ENCODE data around the gene ERI2. TPM values are rescaled to one million over a fixed set of nuclear protein-coding genes. Genes with fewer than 3 reads are reported as not detected.
"Not testable (repeated sequence)": the region's sequence is repeated elsewhere in the genome, so short reads cannot be mapped to it uniquely, and the experiment has no call there.

Gene ERI2
- total RNA-seq, 1 donor from 2014 or later, result 13.9 TPM

GRCh38 chr16:20773679-20774078, 32.6 kb downstream of the ERI2 start:
- no peaks in the 10 kb centered on the region for H3K4me1 Mint-ChIP-seq (ENCODE audit: low read depth)
- intact Hi-C loops (cut with micrococcal nuclease), result no loop called here
- H3K4me3 Mint-ChIP-seq, result no peak overlapping the region
- H3K27me3 Mint-ChIP-seq (ENCODE audit: insufficient read depth), result no peaks in the 10 kb centered on the region
- no peaks in the 10 kb centered on the region for H3K36me3 Mint-ChIP-seq (ENCODE audit: low read depth)
- no peak for DNase-seq (ENCODE audit: low spot score)
- no peak overlapping the region for H3K27ac Mint-ChIP-seq
- no peaks in the 10 kb centered on the region for H3K9me3 Mint-ChIP-seq

- Mint-ChIP-seq H3K27me3 (ENCODE audit: insufficient read depth) (no peaks in the 10 kb centered on the region), H3K9me3 (no peaks in the 10 kb centered on the region), H3K27ac (no peak overlapping the region), H3K36me3 (ENCODE audit: low read depth) (no peaks in the 10 kb centered on the region), H3K4me3 (no peak overlapping the region), H3K4me1 (ENCODE audit: low read depth) (peaks cover 4% of the 10 kb centered on the region)
- no peak for DNase-seq (ENCODE audit: low spot score)
- intact Hi-C loops (cut with micrococcal nuclease), result no loop called here
These were observed 37.5 kb downstream of the ERI2 start for GRCh38 chr16:20768818-20769217.

DNA sequence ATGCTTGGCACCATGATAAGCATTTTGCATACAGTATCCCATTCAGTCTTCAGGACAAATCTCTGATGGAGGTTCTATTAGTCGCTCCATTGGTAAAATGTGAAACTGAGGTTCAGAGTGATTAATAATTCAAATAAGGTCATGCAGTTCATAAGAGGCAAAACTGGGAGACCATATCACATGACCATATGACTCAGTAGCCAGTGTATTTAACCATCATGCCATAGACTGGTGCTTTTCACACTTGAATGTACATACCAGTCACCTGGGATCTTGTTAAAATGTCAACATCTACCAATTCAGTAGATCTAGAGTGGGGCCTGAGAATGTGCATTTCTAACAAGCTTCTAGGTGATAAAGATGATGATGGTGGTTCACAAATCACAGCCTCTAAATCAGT, 38.2 kb downstream of the ERI2 start:
- intact Hi-C loops (cut with micrococcal nuclease), result no loop called here
- Mint-ChIP-seq H3K27me3 (ENCODE audit: insufficient read depth) (no peaks in the 10 kb centered on the region), H3K36me3 (ENCODE audit: low read depth) (peaks cover under 1% of the 10 kb centered on the region), H3K4me3 (no peak overlapping the region), H3K27ac (no peak overlapping the region), H3K9me3 (no peaks in the 10 kb centered on the region), H3K4me1 (ENCODE audit: low read depth) (peaks cover 11% of the 10 kb centered on the region)
- no peak for DNase-seq (ENCODE audit: low spot score)

DNA sequence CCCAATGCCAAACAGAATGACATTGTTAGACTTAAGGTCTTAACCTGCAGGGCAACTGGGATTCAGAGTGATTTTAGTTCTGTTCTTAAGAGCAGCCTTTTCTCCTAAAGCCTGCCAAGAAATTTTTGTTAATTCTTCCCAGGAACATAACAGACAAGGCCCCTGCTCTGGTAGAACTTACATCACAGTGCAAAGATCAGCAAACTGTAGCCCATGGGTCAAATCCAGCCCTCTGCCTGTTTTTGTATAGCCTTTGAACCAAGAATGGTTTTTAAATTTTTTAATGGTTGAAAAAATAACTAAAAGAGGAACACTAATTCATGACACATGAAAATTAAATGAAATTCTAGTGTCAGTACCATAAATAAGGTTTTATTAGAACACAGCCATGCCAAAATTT, 38.7 kb downstream of the ERI2 start:
- no peaks in the 10 kb centered on the region for H3K27me3 Mint-ChIP-seq (ENCODE audit: insufficient read depth)
- H3K27ac Mint-ChIP-seq, result no peak overlapping the region
- H3K9me3 Mint-ChIP-seq, result peaks cover 4% of the 10 kb centered on the region
- H3K36me3 Mint-ChIP-seq (ENCODE audit: low read depth), result peaks cover 2% of the 10 kb centered on the region
- peaks cover 16% of the 10 kb centered on the region for H3K4me1 Mint-ChIP-seq (ENCODE audit: low read depth)
- no peak for DNase-seq (ENCODE audit: low spot score)
- intact Hi-C loops (cut with micrococcal nuclease), result no loop called here
- no peak overlapping the region for H3K4me3 Mint-ChIP-seq

- peaks cover 3% of the 10 kb centered on the region for H3K27me3 Mint-ChIP-seq (ENCODE audit: insufficient read depth)
- peaks cover 16% of the 10 kb centered on the region for H3K4me1 Mint-ChIP-seq (ENCODE audit: low read depth)
- intact Hi-C loops (cut with micrococcal nuclease), result no loop called here
These were observed 40.0 kb downstream of the ERI2 start for GRCh38 chr16:20766294-20766693.

GRCh38 chr16:20765732-20766131, 40.5 kb downstream of the ERI2 start:
- intact Hi-C loops (cut with micrococcal nuclease), result no loop called here
- H3K27ac Mint-ChIP-seq, result no peak overlapping the region
- peaks cover 17% of the 10 kb centered on the region for H3K9me3 Mint-ChIP-seq
- peaks cover 6% of the 10 kb centered on the region for H3K36me3 Mint-ChIP-seq (ENCODE audit: low read depth)
- peaks cover 3% of the 10 kb centered on the region for H3K27me3 Mint-ChIP-seq (ENCODE audit: insufficient read depth)
- H3K4me3 Mint-ChIP-seq, result no peak overlapping the region
- H3K4me1 Mint-ChIP-seq (ENCODE audit: low read depth), result peaks cover 16% of the 10 kb centered on the region
- DNase-seq (ENCODE audit: low spot score), result no peak

More at GRCh38 chr16:20766294-20766693, 40.0 kb downstream of the ERI2 start:
- DNase-seq (ENCODE audit: low spot score), result no peak
- H3K27ac Mint-ChIP-seq, result no peak overlapping the region
- H3K4me3 Mint-ChIP-seq, result no peak overlapping the region
- H3K9me3 Mint-ChIP-seq, result peaks cover 15% of the 10 kb centered on the region
- peaks cover 6% of the 10 kb centered on the region for H3K36me3 Mint-ChIP-seq (ENCODE audit: low read depth)

DNA sequence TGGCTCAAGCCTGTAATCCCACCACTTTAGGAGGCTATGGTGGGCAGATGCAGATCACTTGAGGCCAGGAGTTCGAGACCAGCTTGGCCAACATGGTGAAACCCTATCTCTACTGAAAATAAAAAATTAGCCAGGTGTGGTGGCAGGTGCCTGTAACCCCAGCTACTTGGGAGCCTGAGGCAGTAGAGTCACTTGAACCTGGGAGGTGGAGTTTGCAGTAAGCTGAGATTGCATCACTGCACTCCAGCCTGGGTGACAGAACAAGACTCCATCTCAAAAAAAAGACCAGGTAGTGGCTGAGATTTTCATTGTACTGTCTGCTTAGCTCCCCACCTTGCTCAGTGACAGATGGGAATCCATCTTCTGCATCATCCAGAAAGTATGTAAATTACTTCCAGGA, 41.8 kb downstream of the ERI2 start:
- H3K4me3 Mint-ChIP-seq; H3K36me3 Mint-ChIP-seq (ENCODE audit: low read depth); intact Hi-C loops (cut with micrococcal nuclease); DNase-seq (ENCODE audit: low spot score); H3K27ac Mint-ChIP-seq; H3K27me3 Mint-ChIP-seq (ENCODE audit: insufficient read depth): not testable (repeated sequence)
- Mint-ChIP-seq H3K9me3 (peaks cover 26% of the 10 kb centered on the region), H3K4me1 (ENCODE audit: low read depth) (peaks cover 16% of the 10 kb centered on the region)

DNA sequence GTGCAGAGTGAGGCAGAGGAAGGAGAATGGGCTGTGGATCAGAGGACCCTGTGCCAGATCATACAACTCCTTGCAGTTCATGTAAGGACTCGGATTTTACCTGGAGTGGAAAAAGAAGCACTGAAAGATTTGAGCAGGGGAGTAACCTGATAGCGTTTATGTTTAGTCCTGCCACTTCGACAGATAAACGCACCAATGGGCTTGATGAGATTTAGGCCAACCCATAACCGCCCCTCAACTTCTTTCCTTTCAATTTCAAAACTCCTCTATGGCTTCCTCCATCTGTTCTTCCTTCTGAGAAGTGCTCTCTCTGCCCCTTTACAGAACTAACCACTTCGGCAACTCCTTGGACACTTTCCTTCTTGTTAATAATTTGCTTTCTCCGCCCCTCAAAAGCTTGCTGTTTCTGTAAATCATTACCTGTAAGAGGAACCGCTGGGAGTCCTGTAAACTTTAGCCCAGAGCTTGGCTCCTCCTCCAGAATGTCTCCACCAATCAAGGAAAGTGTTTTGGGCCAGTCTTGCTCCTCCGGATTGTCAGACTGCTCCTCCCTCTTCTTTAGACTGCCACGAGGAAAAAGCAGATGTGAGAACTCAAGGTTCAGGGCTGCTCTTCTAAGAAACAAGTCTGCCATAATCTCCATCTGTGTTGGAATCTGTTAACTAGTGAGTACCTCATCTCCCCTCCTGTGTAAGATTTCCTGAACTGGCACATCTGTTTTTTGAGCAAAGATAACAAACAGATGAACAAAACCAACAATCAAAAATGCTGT, 42.6 kb downstream of the ERI2 start, which contains the start of gene ACSM3:
TSS of gene ACSM3 (plus strand) at position 554 of the 772 bp plus-strand sequence. CDS start 6,021 bp downstream, outside the sequence.
- H3K36me3 Mint-ChIP-seq (ENCODE audit: low read depth), result peaks cover 6% of the 10 kb centered on the region
- H3K9me3 Mint-ChIP-seq, result peaks cover 26% of the 10 kb centered on the region
- peak within 1 kb of the TSS; percentile 61 for H3K27ac Mint-ChIP-seq
- H3K4me3 Mint-ChIP-seq, result peak within 1 kb of the TSS; percentile 84
- peaks cover 16% of the 10 kb centered on the region for H3K4me1 Mint-ChIP-seq (ENCODE audit: low read depth)
- peaks cover 3% of the 10 kb centered on the region for H3K27me3 Mint-ChIP-seq (ENCODE audit: insufficient read depth)
- intact Hi-C loops (cut with micrococcal nuclease), result loop anchor here (1.0 kb wide), 1 partner anchor 22 kb away; the partner anchor contains the start of gene THUMPD1
- peak; percentile 64 for DNase-seq (ENCODE audit: low spot score)

- Mint-ChIP-seq H3K27me3 (ENCODE audit: insufficient read depth) (peaks cover 3% of the 10 kb centered on the region), H3K4me1 (ENCODE audit: low read depth) (peaks cover 16% of the 10 kb centered on the region), H3K9me3 (peaks cover 26% of the 10 kb centered on the region), H3K27ac (no peak overlapping the region), H3K36me3 (ENCODE audit: low read depth) (peaks cover 6% of the 10 kb centered on the region), H3K4me3 (peak overlapping the region; percentile 84)
- DNase-seq (ENCODE audit: low spot score), result no peak
- intact Hi-C loops (cut with micrococcal nuclease), result loop anchor here (1.0 kb wide), 1 partner anchor 21 kb away; the partner anchor contains the start of gene THUMPD1
These were observed 43.7 kb downstream of the ERI2 start for GRCh38 chr16:20762404-20763123.

DNA sequence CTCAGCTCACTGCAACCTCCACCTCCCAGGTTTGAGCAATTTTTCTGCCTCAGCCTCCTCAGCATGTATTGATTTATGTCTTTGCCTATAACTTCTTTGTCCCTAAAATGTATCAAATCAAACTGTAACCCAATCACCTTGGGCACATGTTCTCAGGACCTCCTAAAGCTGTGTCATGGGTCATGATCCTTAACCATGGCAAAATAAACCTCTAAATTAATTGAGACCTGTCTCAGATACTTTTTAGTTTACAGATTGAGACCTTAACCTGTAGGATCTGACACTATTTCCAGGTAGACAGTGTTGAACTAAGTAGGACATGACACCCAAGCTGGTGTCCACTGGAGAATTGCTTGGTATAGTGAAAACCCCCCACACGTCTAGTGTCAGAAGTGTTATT, 45.1 kb downstream of the ERI2 start:
- peaks cover 26% of the 10 kb centered on the region for H3K9me3 Mint-ChIP-seq
- peaks cover 6% of the 10 kb centered on the region for H3K36me3 Mint-ChIP-seq (ENCODE audit: low read depth)
- DNase-seq (ENCODE audit: low spot score), result no peak
- intact Hi-C loops (cut with micrococcal nuclease), result no loop called here
- no peak overlapping the region for H3K27ac Mint-ChIP-seq
- peaks cover 16% of the 10 kb centered on the region for H3K4me1 Mint-ChIP-seq (ENCODE audit: low read depth)
- H3K4me3 Mint-ChIP-seq, result no peak overlapping the region
- H3K27me3 Mint-ChIP-seq (ENCODE audit: insufficient read depth), result peaks cover 3% of the 10 kb centered on the region

DNA sequence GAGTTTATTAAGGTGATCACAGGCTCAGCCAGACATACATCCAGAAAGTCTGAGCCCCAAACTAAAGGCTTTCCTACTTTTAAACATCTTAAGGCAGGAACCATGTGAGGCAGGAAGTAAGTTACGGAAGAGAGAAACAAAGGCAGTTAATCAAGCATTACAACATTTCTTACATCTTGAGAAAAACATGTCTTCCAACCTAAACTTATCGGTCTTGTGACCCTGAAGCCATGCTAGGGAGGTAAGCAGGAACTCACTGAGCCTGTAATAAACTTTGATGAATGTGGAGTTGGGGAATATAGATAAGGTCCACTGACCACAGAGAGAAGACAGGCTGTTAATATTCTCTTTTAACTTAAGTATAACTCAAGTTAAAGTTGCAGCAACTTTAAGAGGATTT, 45.9 kb downstream of the ERI2 start:
- H3K9me3 Mint-ChIP-seq, result peaks cover 26% of the 10 kb centered on the region
- intact Hi-C loops (cut with micrococcal nuclease), result no loop called here

DNA sequence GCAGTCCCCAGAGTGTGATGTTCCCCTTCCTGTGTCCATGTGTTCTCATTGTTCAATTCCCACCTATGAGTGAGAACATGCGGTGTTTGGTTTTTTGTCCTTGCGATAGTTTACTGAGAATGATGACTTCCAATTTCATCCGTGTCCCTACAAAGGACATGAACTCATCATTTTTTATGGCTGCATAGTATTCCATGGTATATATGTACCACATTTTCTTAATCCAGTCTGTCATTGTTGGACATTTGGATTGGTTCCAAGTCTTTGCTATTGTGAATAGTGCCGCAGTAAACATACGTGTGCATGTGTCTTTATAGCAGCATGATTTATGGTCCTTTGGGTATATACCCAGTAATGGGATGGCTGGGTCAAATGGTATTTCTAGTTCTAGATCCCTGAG, 50.5 kb downstream of the ERI2 start:
- H3K27me3 Mint-ChIP-seq (ENCODE audit: insufficient read depth), result peaks cover 13% of the 10 kb centered on the region
- H3K4me3 Mint-ChIP-seq; intact Hi-C loops (cut with micrococcal nuclease): not testable (repeated sequence)

More for the DNA sequence above, 45.9 kb downstream of the ERI2 start:
- Mint-ChIP-seq H3K27ac (no peak overlapping the region), H3K4me3 (no peak overlapping the region), H3K27me3 (ENCODE audit: insufficient read depth) (peaks cover 3% of the 10 kb centered on the region), H3K36me3 (ENCODE audit: low read depth) (peaks cover 6% of the 10 kb centered on the region), H3K4me1 (ENCODE audit: low read depth) (peaks cover 16% of the 10 kb centered on the region)
- DNase-seq (ENCODE audit: low spot score), result no peak

DNA sequence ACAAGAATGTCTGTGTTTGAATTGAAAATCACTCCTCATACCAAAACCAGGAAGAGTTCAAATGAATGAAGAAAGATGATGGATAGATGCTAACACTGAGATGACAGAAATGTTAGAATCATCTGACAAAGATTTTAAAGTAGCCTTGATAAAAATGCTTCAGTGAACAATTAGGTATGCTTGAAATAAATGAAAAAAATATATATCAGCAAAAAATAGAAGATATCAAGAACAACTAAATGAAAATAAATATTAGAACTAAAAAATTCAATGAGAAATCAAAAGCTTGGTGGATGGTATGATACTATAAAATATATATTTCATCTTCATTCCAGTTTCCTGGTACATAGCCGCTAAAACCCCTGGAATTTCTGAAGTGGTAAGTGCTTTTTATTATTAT, 51.0 kb downstream of the ERI2 start:
- DNase-seq (ENCODE audit: low spot score), result no peak
- H3K4me1 Mint-ChIP-seq (ENCODE audit: low read depth), result no peaks in the 10 kb centered on the region
- H3K9me3 Mint-ChIP-seq, result peaks cover 7% of the 10 kb centered on the region
- H3K36me3 Mint-ChIP-seq (ENCODE audit: low read depth), result no peaks in the 10 kb centered on the region
- H3K4me3 Mint-ChIP-seq, result no peak overlapping the region
- intact Hi-C loops (cut with micrococcal nuclease), result no loop called here
- H3K27me3 Mint-ChIP-seq (ENCODE audit: insufficient read depth), result peaks cover 13% of the 10 kb centered on the region
- H3K27ac Mint-ChIP-seq, result no peak overlapping the region

More for the DNA sequence above, 50.5 kb downstream of the ERI2 start:
- not testable (repeated sequence) for H3K27ac Mint-ChIP-seq; H3K4me1 Mint-ChIP-seq (ENCODE audit: low read depth); DNase-seq (ENCODE audit: low spot score); H3K9me3 Mint-ChIP-seq; H3K36me3 Mint-ChIP-seq (ENCODE audit: low read depth)

Data from activated T-helper 1 cell treated with anti-CD3 and anti-CD28 coated beads, Interleukin-12 subunit alpha, Interleukin-12 subunit beta, Interleukin-2, Interleukin-4 antibody, amounts not matched to agents 30 ng/mL and 10 ng/mL and 1 ng/mL, durations not matched to agents 14 hours and 24 hours and 36 hours (primary cell).